ENCODE measurements around the gene HECW1. TPM values are rescaled to one million over a fixed set of nuclear protein-coding genes. Genes with fewer than 3 reads are reported as not detected.

Gene HECW1
- total and polyA plus RNA-seq, 8 donors: 0.04 to 0.69 (median 0.12) TPM; not detected in 5

DNA sequence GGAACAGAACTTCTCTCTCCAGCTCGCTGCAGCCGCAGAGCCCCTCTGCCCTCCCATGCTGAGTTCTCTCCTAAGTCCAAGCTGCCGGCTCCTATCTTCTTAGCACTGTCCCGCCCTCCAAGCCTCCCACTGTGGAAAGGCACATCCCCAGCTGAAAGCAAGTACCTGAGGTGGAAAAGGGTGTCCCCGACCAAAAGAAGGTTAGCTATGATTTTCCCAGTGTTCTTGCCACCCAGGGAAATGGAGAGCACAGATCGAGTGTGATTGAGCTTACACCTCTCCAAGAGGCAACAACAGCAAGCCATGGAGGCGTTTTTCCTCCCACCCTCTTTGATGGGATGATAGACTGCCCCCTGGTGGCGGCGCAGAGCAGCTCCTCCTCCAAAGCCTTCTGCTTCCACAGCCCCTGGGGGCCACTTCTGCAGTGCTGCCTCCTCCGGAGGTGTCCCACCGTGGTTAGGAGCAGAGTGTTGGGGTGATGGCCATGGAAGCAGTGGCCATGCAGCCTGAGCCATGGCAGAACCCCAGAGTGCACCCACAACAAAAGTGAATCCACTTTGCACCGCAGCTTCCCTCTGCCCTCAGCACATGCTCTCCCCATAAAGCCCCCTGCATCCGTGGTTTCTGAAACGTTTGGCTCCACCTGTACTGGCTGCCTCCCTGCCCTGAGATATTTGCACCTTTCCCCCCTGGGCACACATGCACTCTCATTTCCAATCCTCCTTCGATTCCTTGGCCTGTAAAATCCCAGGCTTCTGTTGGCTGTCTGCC is 327.4 kb downstream of the HECW1 start:
- Histone ChIP-seq H3K4me1 (no peaks in the 10 kb centered on the region), H3K27ac (no peak overlapping the region), H3K4me3 (no peak overlapping the region), H3K36me3 (no peaks in the 10 kb centered on the region), H3K27me3 (no peaks in the 10 kb centered on the region), H3K9me3 (no peaks in the 10 kb centered on the region)
- peak; percentile 71 to 84 (median 74) for ATAC-seq
- TF ChIP-seq, protein P1, sequence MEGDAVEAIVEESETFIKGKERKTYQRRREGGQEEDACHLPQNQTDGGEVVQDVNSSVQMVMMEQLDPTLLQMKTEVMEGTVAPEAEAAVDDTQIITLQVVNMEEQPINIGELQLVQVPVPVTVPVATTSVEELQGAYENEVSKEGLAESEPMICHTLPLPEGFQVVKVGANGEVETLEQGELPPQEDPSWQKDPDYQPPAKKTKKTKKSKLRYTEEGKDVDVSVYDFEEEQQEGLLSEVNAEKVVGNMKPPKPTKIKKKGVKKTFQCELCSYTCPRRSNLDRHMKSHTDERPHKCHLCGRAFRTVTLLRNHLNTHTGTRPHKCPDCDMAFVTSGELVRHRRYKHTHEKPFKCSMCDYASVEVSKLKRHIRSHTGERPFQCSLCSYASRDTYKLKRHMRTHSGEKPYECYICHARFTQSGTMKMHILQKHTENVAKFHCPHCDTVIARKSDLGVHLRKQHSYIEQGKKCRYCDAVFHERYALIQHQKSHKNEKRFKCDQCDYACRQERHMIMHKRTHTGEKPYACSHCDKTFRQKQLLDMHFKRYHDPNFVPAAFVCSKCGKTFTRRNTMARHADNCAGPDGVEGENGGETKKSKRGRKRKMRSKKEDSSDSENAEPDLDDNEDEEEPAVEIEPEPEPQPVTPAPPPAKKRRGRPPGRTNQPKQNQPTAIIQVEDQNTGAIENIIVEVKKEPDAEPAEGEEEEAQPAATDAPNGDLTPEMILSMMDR (IDR thresholded peaks at IDR 0.05): peak; percentile 58 to 80 (median 66)
- intact Hi-C loops (cut with DNase I): no loop called here
- no peak for FAIRE-seq
- WGBS, 2 donors: 49% methylated on average over 15 of the region's 15 CpGs
- peak in 5 of 6 donors; percentile 29 to 76 (median 54) for DNase-seq

DNA sequence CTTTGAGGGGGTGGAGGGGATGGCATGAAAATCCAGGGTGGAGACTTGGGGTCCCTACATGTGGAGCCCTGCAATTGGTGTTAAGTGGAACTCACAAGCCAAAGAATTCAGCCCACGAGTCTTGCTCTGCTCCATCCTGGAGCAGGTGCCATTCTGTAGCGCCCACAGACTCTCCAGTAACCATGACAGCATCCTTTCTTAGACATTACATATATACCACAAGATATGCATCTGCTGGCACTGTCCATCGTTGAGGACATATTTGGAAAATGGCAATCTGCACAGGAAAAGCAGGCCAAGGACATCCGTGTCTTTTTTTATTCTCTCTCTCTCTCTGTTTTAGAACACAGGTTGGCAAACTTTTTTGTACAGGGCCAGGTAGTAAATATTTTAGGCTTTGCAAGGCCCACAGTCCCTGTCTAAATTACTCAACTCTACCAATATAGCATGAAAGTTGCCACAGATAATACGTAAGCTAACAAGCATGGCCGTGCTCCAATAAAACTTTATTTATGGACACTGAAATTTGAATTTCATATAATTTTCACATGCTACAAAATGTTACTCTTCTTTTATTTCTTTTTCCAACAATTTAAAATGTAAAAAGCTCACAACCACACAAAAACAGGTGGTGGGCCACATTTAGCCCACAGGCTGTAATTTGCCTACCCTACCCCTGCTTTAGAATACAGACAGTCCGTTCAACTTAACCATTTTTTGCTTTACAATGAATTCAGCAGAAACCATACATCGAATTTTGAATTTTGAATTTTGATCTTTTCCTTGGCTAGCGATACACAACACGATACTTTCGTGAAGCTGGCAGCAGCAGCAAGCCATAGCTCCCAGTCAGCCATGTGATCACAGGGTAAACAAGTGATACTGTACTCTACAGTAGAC is 329.0 kb downstream of the HECW1 start:
- H3K27ac ChIP-seq: no peak overlapping the region
- no peaks in the 10 kb centered on the region for H3K4me1 ChIP-seq
- H3K27me3 ChIP-seq: no peaks in the 10 kb centered on the region
- H3K4me3 ChIP-seq: no peak overlapping the region
- FAIRE-seq (no peak), DNase-seq (no peak), ATAC-seq (no peak)
- no peaks in the 10 kb centered on the region for H3K9me3 ChIP-seq
- intact Hi-C loops (cut with DNase I): no loop called here
- 74 to 83% methylated on average over 11 of the region's 11 CpGs for WGBS, 2 donors
- TF ChIP-seq, protein P1 (IDR thresholded peaks at IDR 0.05): no peak
- no peaks in the 10 kb centered on the region for H3K36me3 ChIP-seq

DNA sequence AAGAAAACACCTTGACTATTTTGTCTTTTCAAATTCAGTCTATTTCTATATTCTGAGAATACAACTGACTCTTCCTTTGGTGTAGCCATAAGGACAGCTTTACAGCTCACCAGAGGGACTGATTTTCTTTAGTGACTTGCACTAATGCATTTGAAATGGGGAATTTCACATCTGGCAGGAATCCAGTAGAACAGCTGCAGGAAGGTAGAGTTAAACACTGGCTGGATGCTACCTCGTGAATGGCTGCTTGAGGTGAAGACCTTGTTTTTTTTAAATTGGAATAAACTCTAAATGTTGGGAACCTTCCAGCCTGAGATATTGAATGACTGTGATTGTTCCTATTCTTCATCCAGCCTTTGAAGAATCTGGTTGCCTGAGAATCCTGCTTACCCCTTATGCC is 330.9 kb downstream of the HECW1 start:
- intact Hi-C loops (cut with DNase I): no loop called here
- Histone ChIP-seq H3K4me3 (no peak overlapping the region), H3K36me3 (no peaks in the 10 kb centered on the region), H3K27ac (no peak overlapping the region), H3K27me3 (no peaks in the 10 kb centered on the region), H3K9me3 (no peaks in the 10 kb centered on the region), H3K4me1 (no peaks in the 10 kb centered on the region)
- WGBS, 2 donors: 0 to 8% methylated on average over 1 of the region's 1 CpG
- no peak for FAIRE-seq
- no peak for ATAC-seq
- no peak for DNase-seq
- TF ChIP-seq, protein P1 (IDR thresholded peaks at IDR 0.05): no peak

DNA sequence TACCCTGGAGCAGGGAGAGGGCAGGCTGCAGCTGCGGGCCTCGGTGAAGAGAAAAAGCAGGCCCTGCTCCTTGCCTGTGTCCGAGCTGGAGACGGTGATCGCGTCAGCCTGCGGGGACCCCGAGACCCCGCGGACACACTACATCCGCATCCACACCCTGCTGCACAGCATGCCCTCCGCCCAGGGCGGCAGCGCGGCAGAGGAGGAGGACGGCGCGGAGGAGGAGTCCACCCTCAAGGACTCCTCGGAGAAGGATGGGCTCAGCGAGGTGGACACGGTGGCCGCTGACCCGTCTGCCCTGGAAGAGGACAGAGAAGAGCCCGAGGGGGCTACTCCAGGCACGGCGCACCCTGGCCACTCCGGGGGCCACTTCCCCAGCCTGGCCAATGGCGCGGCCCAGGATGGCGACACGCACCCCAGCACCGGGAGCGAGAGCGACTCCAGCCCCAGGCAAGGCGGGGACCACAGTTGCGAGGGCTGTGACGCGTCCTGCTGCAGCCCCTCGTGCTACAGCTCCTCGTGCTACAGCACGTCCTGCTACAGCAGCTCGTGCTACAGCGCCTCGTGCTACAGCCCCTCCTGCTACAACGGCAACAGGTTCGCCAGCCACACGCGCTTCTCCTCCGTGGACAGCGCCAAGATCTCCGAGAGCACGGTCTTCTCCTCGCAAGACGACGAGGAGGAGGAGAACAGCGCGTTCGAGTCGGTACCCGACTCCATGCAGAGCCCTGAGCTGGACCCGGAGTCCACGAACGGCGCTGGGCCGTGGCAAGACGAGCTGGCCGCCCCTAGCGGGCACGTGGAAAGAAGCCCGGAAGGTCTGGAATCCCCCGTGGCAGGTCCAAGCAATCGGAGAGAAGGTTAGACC is 332.5 kb downstream of the HECW1 start:
- TF ChIP-seq, protein P1 (IDR thresholded peaks at IDR 0.05): no peak
- Histone ChIP-seq H3K36me3 (no peaks in the 10 kb centered on the region), H3K27me3 (no peaks in the 10 kb centered on the region), H3K4me3 (no peak overlapping the region), H3K4me1 (no peaks in the 10 kb centered on the region), H3K9me3 (no peaks in the 10 kb centered on the region), H3K27ac (no peak overlapping the region)
- no peak for DNase-seq
- intact Hi-C loops (cut with DNase I): no loop called here
- no peak for FAIRE-seq
- 89 to 95% methylated on average over 71 to 72 of the region's 72 CpGs for WGBS, 2 donors
- no peak for ATAC-seq

Measured in pancreas (tissue), 10 donors.